CD4-positive, alpha-beta T cell treated with Interleukin-10 for 1 hour (primary cell): ENCODE measurements around the gene PCBD1.
"Not testable (repeated sequence)": the region's sequence is repeated elsewhere in the genome, so short reads cannot be mapped to it uniquely, and the experiment has no call there.

ENCODE experiments used
- DNase-seq: peaks from one replicate; pipeline ENCODE4 v3.0.0-alpha.2; 2020

PCBD1 gene

GRCh38 chr10:70861495-70862197 is 26.7 kb downstream of the PCBD1 start:
- not testable (repeated sequence) for DNase-seq

GRCh38 chr10:70858759-70859158 is 29.6 kb downstream of the PCBD1 start:
- DNase-seq = no peak

- DNase-seq = no peak
These were observed 31.9 kb downstream of the PCBD1 start for GRCh38 chr10:70856454-70856853.

- no peak for DNase-seq
These were observed 34.9 kb downstream of the PCBD1 start for GRCh38 chr10:70853457-70853856.

GRCh38 chr10:70853038-70853437 is 35.3 kb downstream of the PCBD1 start:
- no peak for DNase-seq

- no peak for DNase-seq
These were observed 36.5 kb downstream of the PCBD1 start for GRCh38 chr10:70851597-70852475.

- DNase-seq = no peak
These were observed 38.3 kb downstream of the PCBD1 start for GRCh38 chr10:70850097-70850496.

- DNase-seq = no peak
These were observed 38.8 kb downstream of the PCBD1 start for GRCh38 chr10:70849582-70850016.

- DNase-seq = no peak
These were observed 40.6 kb downstream of the PCBD1 start for GRCh38 chr10:70847659-70848360.

GRCh38 chr10:70846795-70847194 is 41.6 kb downstream of the PCBD1 start:
- DNase-seq = no peak

- DNase-seq = no peak
These were observed 42.5 kb downstream of the PCBD1 start for GRCh38 chr10:70845816-70846215.

GRCh38 chr10:70845256-70845655 is 43.1 kb downstream of the PCBD1 start:
- DNase-seq = no peak

GRCh38 chr10:70843776-70844489 is 44.4 kb downstream of the PCBD1 start:
- no peak for DNase-seq

- no peak for DNase-seq
These were observed 45.0 kb downstream of the PCBD1 start for GRCh38 chr10:70843333-70843732.

- DNase-seq = no peak
These were observed 47.5 kb downstream of the PCBD1 start for GRCh38 chr10:70840836-70841235.

- no peak for DNase-seq
These were observed 50.0 kb downstream of the PCBD1 start for GRCh38 chr10:70838270-70838805.

- no peak for DNase-seq
These were observed 50.7 kb downstream of the PCBD1 start for GRCh38 chr10:70837660-70838059.

- no peak for DNase-seq
These were observed 52.0 kb downstream of the PCBD1 start for GRCh38 chr10:70836319-70836718.

GRCh38 chr10:70834441-70835151 is 53.8 kb downstream of the PCBD1 start:
- no peak for DNase-seq

GRCh38 chr10:70834021-70834420 is 54.3 kb downstream of the PCBD1 start:
- no peak for DNase-seq

GRCh38 chr10:70833601-70834000 is 54.8 kb downstream of the PCBD1 start:
- DNase-seq = no peak
